Measurements from ENCODE around the gene PLEKHO1. TPM values are rescaled to one million over a fixed set of nuclear protein-coding genes. Genes with fewer than 3 reads are reported as not detected.

Gene PLEKHO1
- total and polyA plus RNA-seq, 2 experiments from 2014 or later, result 26.9 to 30.7 TPM

DNA sequence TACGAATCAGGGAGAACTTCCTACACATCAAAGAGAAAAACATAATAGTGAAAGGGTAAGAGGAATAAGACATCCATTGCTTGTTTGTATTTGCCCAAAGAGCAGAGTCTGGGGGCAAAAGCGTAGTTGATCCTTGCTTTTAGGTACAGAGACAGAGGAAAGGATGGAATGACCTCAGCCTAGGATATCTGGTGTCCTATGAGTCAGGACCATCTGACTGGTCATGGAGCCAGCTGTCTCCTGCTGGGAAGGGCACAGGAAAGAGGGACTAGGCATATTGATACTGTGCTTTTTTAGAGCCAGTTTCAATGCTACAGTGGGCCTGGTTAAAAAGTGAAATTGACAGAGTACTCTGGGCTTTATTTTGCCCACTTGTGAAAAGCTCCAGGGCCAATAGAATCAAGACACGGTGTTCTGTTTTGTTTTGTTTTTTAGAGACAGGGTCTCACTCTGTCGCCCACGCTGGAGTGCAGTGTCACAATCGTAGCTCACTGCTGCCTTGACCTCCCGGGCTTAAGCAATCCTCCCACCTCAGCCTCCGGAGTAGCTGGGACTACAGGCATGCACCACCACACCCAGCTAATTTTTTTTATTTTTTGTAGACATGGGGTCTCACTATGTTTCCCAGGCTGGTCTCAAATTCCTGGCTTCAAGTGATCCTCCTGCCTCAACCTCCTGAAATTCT is 3.2 kb downstream of the PLEKHO1 start:
- Histone ChIP-seq H3K9me2 (ENCODE audit: insufficient read depth) (no peaks in the 10 kb centered on the region), H3K9ac (peak overlapping the region; percentile 54), H3K27ac (peak overlapping the region; percentile 84), H3K9me3 (ENCODE audit: low read depth) (no peaks in the 10 kb centered on the region), H4K20me1 (ENCODE audit: insufficient read depth) (no peaks in the 10 kb centered on the region), H3K4me1 (ENCODE audit: insufficient read depth) (peaks cover 40% of the 10 kb centered on the region), H3K36me3 (ENCODE audit: low read depth) (peaks cover 36% of the 10 kb centered on the region; the same call in 1 of the 2 replicates), H3K27me3 (replicated peaks; ENCODE audit: insufficient read depth) (no peaks in the 10 kb centered on the region), H3K4me3 (peak overlapping the region; percentile 23), H3F3A (ENCODE audit: insufficient read depth) (peaks cover 47% of the 10 kb centered on the region), H3K4me2 (ENCODE audit: unreplicated experiment) (peak overlapping the region; percentile 48), H3K79me2 (ENCODE audit: insufficient read depth) (peaks cover 59% of the 10 kb centered on the region), H2AFZ (no peak overlapping the region)
- no peak for TF ChIP-seq EZH2phosphoT487 (IDR thresholded peaks at IDR 0.05; ENCODE audit: insufficient read depth, low read depth)
- no peak for TF ChIP-seq EZH2 (IDR thresholded peaks at IDR 0.05; ENCODE audit: insufficient read depth, poor library complexity, severe bottlenecking)
- 49 to 71% methylated on average over 8 of the region's 8 CpGs for WGBS, 2 experiments (ENCODE audit: low coverage in 1 of 2, low lambda C conversion rate in 2 of 2, missing lambda C conversion rate in 2 of 2)
- in situ Hi-C loops (cut with MboI), result no loop called here
- DNase-seq, result peak; percentile 81

DNA sequence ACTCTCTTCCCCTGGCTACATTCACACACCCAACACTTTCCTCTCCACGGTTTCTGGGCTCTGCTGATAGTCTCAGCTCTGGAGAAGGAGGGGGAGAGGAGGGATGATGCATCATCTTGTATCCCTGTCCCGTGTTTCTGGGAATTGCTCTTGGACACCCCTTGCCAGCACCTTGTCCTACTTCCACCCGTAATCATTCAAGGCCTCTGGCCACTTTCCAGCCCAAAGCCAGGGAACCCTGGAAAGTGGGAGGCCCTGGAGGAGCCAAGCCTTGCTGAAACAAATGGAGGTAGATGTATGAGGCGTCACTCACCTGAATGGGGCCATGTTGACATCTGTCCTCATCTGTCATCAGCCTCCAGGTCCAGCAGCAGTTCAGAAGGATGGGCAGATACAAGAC is 4.4 kb downstream of the PLEKHO1 start:
- Histone ChIP-seq H3K4me1 (ENCODE audit: insufficient read depth) (peaks cover 40% of the 10 kb centered on the region), H3F3A (ENCODE audit: insufficient read depth) (peaks cover 37% of the 10 kb centered on the region), H3K9me3 (ENCODE audit: low read depth) (no peaks in the 10 kb centered on the region), H4K20me1 (ENCODE audit: insufficient read depth) (no peaks in the 10 kb centered on the region), H3K27ac (no peak overlapping the region), H3K27me3 (replicated peaks; ENCODE audit: insufficient read depth) (no peaks in the 10 kb centered on the region), H3K4me3 (no peak overlapping the region), H3K36me3 (ENCODE audit: low read depth) (peaks cover 40% of the 10 kb centered on the region; the same call in 1 of the 2 replicates), H3K9me2 (ENCODE audit: insufficient read depth) (no peaks in the 10 kb centered on the region), H3K4me2 (ENCODE audit: unreplicated experiment) (no peak overlapping the region), H3K9ac (no peak overlapping the region), H2AFZ (no peak overlapping the region), H3K79me2 (ENCODE audit: insufficient read depth) (peaks cover 59% of the 10 kb centered on the region)
- TF ChIP-seq EZH2phosphoT487 (IDR thresholded peaks at IDR 0.05; ENCODE audit: insufficient read depth, low read depth), result no peak
- no peak for TF ChIP-seq EZH2 (IDR thresholded peaks at IDR 0.05; ENCODE audit: insufficient read depth, poor library complexity, severe bottlenecking)
- 52 to 58% methylated on average over 4 of the region's 4 CpGs for WGBS, 2 experiments (ENCODE audit: low coverage in 1 of 2, low lambda C conversion rate in 2 of 2, missing lambda C conversion rate in 2 of 2)
- in situ Hi-C loops (cut with MboI), result no loop called here
- DNase-seq, result no peak

DNA sequence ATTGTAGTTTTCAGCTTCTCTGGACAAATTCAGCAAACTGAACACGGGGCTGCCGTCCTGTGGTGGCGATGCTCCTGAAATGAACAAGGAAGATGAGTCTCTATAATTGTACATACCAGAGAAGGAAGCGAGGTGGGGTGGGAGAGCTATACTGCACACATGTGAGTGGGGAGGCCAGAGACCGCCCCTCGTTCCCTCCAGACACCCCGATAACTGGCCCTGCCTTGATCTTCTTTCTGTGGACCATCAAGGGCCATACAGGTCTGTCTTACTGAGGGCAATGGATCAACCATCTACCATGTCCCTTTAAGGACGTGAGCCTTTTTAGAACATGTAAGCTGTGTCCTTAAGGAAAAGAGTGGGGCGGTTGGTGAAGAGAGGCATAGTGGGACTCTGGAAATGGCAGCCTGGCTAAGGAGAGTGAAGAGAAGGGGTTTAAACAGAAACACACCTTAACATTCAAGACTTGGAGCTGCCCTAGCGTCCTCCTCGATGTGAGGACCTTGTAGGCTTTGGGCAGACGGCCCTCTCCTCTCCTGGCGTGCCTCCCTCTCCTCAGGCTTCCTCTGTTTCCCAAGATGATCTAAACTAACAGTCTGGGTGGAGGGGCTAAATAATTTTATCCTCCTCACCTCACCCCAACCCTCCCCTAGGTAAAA is 5.8 kb downstream of the PLEKHO1 start:
- no peaks in the 10 kb centered on the region for H4K20me1 ChIP-seq (ENCODE audit: insufficient read depth)
- no peak overlapping the region for H3K27ac ChIP-seq
- no peaks in the 10 kb centered on the region for H3K9me2 ChIP-seq (ENCODE audit: insufficient read depth)
- H3K9me3 ChIP-seq (ENCODE audit: low read depth), result no peaks in the 10 kb centered on the region
- no peak overlapping the region for H3K9ac ChIP-seq
- 91 to 97% methylated on average over 13 of the region's 13 CpGs for WGBS, 2 experiments (ENCODE audit: low coverage in 1 of 2, low lambda C conversion rate in 2 of 2, missing lambda C conversion rate in 2 of 2)
- H3K4me2 ChIP-seq (ENCODE audit: unreplicated experiment), result no peak overlapping the region
- peaks cover 56% of the 10 kb centered on the region for H3K79me2 ChIP-seq (ENCODE audit: insufficient read depth)
- H3K36me3 ChIP-seq (ENCODE audit: low read depth), result peaks cover 40% of the 10 kb centered on the region; the same call in 1 of the 2 replicates
- H3K4me1 ChIP-seq (ENCODE audit: insufficient read depth), result peaks cover 40% of the 10 kb centered on the region
- TF ChIP-seq EZH2phosphoT487 (IDR thresholded peaks at IDR 0.05; ENCODE audit: insufficient read depth, low read depth) (no peak), EZH2 (IDR thresholded peaks at IDR 0.05; ENCODE audit: insufficient read depth, poor library complexity, severe bottlenecking) (no peak)
- H3K4me3 ChIP-seq, result no peak overlapping the region
- in situ Hi-C loops (cut with MboI), result no loop called here
- no peak overlapping the region for H2AFZ ChIP-seq
- H3F3A ChIP-seq (ENCODE audit: insufficient read depth), result peaks cover 38% of the 10 kb centered on the region
- no peak for DNase-seq
- no peaks in the 10 kb centered on the region for H3K27me3 ChIP-seq (replicated peaks; ENCODE audit: insufficient read depth)

DNA sequence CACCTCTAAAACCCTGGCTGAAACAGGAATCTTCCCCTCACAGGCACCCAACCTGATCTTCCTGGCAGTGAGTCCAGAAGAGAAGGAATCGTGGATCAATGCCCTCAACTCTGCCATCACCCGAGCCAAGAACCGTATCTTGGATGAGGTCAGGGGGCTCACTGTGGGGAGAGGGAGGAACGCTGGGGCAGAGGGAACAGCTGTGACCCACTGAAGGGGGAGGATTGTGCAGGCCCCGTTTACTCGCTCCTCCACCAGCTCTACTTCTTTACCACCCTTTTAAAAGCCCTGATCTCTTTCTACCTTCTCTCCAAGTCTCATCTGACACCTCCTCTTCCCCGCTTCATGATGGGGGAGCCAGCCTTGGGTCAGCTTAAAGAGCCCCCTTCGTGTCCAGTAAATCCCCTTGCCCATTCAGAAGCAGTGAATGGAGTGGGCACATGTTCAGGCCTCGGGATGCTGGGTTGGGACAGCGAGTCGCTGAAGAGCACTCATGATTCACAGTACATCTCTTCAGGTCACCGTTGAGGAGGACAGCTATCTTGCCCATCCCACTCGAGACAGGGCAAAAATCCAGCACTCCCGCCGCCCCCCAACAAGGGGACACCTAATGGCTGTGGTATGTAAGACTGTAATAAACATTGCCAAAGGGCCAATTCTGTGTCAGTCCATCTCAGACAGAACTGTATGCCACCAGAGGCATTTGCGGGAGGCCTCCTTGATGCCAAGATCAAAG is 7.3 kb downstream of the PLEKHO1 start:
- no peak overlapping the region for H3K27ac ChIP-seq
- H3K4me1 ChIP-seq (ENCODE audit: insufficient read depth), result peaks cover 36% of the 10 kb centered on the region
- H4K20me1 ChIP-seq (ENCODE audit: insufficient read depth), result no peaks in the 10 kb centered on the region
- 73 to 83% methylated on average over 16 of the region's 16 CpGs for WGBS, 2 experiments (ENCODE audit: low coverage in 1 of 2, low lambda C conversion rate in 2 of 2, missing lambda C conversion rate in 2 of 2)
- no peaks in the 10 kb centered on the region for H3K9me3 ChIP-seq (ENCODE audit: low read depth)
- TF ChIP-seq EZH2 (IDR thresholded peaks at IDR 0.05; ENCODE audit: insufficient read depth, poor library complexity, severe bottlenecking) (no peak), EZH2phosphoT487 (IDR thresholded peaks at IDR 0.05; ENCODE audit: insufficient read depth, low read depth) (no peak)
- no peaks in the 10 kb centered on the region for H3K9me2 ChIP-seq (ENCODE audit: insufficient read depth)
- H3K9ac ChIP-seq, result no peak overlapping the region
- peak; percentile 36 for DNase-seq
- H3K79me2 ChIP-seq (ENCODE audit: insufficient read depth), result peaks cover 42% of the 10 kb centered on the region
- peaks cover 50% of the 10 kb centered on the region for H3F3A ChIP-seq (ENCODE audit: insufficient read depth)
- H2AFZ ChIP-seq, result no peak overlapping the region
- in situ Hi-C loops (cut with MboI), result no loop called here
- peaks cover 40% of the 10 kb centered on the region; the same call in 1 of the 2 replicates for H3K36me3 ChIP-seq (ENCODE audit: low read depth)
- H3K4me3 ChIP-seq, result no peak overlapping the region
- H3K4me2 ChIP-seq (ENCODE audit: unreplicated experiment), result no peak overlapping the region
- H3K27me3 ChIP-seq (replicated peaks; ENCODE audit: insufficient read depth), result no peaks in the 10 kb centered on the region

Data from GM23248 (cell line).